GM19468 (cell line): ENCODE results near the gene TRIM34.
"Not testable (repeated sequence)": the region's sequence is repeated elsewhere in the genome, so short reads cannot be mapped to it uniquely, and the experiment has no call there.

Source experiments
- ATAC-seq: cut with Tn5 transposase; IDR thresholded peaks from one replicate; pipeline ENCODE4 v1.9.1; 2021; ENCODE audit warnings: mild to moderate bottlenecking, moderate library complexity, moderate number of reproducible peaks; ENCODE audit not compliant: unreplicated experiment; ENCODE audit errors: extremely low read depth

Gene TRIM34

DNA sequence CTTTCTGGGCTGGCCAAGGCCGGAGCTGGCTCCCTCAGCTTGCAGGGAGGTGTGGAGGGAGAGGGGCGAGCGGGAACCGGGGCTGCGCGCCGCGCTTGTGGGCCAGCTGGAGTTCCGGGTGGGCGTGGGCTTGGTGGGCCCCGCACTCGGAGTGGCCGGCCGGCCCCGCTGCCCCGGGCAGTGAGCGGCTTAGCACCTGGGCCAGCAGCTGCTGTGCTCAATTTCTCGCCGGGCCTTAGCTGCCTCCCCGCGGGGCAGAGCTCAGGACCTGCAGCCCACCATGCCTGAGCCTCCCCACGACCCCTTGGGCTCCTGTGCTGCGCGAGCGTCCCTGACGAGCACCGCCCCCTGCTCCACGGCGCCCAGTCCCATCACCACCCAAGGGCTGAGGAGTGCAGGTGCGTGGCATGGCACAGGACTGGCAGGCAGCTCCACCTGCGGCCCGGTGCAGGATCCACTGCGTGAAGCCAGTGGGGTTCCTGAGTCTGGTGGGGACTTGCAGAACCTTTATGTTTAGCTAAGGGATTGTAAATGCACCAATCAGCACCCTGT is 58.2 kb downstream of the TRIM34 start:
- not testable (repeated sequence) for ATAC-seq

DNA sequence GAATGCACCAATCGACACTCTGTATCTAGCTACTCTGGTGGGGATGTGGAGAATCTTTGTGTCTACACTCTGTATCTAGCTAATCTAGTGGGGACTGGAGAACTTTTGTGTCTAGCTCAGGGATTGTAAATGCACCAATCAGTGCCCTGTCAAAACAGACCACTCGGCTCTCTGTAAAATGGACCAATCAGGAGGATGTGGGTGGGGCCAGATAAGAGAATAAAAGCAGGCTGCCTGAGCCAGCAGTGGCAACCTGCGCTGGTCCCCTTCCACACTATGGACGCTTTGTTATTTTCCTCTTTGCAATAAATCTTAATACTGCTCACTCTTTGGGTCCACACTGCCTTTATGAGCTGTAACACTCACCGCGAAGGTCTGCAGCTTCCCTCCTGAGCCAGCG is 58.8 kb downstream of the TRIM34 start:
- not testable (repeated sequence) for ATAC-seq

DNA sequence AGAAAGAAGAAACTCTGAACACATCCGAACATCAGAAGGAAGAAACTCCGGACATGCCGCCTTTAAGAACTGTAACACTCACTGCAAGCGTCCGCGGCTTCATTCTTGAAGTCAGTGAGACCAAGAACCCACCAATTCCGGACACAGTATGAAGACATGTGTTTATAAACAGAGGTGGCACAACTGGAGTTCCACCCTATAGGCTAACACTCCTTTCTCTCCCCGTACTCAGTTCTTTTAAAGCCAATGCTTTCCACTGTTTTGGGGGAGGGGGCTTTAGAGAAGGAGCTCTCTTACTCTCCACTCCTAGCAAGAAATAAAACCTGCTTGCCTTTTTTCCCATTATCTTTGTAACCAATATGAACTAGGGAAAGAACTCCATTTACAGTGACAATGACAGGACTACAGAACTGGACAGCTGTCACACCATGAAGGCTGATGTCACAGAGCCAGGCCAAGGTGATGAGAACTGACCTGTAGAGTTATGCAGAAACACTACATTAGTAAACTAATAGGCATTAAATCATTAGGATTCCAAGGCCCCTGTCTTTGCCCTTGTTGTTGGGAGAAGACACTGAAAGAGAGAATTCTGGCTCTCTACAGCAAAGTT is 59.3 kb downstream of the TRIM34 start:
- no peak for ATAC-seq

DNA sequence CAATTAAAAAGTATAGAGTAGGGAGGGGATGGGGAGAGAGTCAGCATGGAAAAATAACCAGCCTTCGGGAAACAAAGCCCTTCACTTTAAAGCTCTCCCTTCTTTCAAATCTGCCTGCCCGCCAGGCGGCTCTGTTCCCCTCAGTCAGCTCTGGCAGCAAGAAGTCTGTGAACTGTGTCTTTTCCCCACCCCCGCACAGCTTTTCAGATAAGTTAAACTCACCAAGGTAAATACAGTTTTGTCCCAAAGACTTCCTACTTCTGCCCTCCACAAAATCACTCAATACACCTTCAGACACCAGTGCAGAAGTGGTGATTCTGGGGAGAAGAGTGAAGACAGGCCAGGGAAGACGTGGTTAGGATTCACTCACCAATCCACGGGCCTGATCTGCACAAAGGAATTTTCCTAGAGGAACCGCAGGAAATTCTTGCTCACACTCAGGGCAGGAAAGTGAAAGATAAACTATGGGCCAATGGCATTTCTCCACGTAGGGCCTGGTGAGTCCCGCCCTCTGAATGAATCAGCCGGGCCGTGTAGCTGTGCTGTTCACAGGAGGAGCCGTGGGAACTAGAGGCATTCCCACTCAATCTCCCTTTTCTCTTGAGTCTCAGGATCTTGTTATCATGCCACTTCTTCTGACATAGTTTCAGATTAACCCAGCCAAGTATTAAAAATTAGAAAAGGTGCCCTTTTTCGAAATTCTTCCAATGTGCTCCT is 60.0 kb downstream of the TRIM34 start, which contains the start of gene TRIM5:
Gene TRIM5 (minus strand): TSS at position 429 of the 717 bp plus-strand sequence. CDS start 4,897 bp downstream, outside the sequence.
- peak; percentile 40 for ATAC-seq

DNA sequence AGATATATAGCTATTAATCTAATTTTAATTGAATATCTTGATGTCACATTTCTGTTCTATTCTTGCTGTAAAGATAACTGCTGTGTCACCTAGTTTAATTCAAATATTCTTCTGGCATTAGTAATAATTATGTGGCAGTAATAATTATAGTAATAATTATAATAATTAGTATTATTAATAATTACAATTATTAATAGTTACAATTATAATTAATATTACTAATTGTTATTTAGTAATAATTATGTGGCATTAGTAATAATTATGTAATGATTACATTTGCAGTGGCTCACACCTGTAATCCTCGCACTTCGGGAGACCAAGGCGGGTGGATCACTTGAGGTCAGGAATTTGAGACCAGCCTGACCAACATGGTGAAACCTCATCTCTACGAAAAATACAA is 61.6 kb downstream of the TRIM34 start:
- ATAC-seq: no peak

DNA sequence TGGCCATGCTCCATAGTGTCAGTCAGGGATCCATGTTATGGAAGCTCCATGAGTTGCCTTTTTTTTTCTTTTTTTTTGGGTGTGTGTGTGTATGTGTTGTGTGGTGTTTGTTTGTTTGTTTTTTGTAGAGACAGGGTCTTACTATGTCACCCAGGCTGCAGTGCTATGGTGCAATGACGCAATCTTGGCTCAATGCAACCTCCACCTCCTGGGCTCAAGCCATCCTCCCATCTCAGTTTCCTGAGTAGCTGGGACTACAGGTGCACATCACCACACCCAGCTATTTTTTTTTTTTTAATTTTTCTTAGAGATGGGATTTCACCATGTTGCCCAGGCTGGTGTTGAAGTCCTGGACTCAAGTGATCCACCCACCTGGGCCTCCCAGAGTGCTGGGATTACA is 63.7 kb downstream of the TRIM34 start:
- ATAC-seq: no peak

DNA sequence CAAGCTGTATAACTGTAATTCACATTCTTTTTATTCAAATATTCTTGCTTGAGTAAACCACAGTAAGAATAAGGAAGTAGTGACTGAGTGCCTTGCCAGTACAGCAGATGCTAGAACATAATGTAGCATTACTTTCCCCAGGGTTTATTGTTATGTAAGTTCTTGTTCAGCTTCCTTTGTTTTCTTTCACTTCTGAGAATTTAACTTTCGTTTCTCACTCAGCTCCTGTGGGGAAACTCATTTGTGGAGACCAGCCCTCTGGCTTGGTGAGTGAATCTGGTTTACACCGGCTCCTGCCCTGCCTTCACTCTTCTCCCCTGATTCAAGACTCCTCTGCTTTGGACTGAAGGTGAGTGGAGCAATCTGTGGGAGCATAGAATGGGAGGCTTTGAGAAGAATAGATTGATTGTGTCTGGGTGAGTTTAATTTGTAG is 64.8 kb downstream of the TRIM34 start, which contains the start of gene TRIM22:
Gene TRIM22 (plus strand): TSS at position 240 of the 433 bp plus-strand sequence. CDS start 6,443 bp downstream, outside the sequence.
- peak; percentile 82 for ATAC-seq

DNA sequence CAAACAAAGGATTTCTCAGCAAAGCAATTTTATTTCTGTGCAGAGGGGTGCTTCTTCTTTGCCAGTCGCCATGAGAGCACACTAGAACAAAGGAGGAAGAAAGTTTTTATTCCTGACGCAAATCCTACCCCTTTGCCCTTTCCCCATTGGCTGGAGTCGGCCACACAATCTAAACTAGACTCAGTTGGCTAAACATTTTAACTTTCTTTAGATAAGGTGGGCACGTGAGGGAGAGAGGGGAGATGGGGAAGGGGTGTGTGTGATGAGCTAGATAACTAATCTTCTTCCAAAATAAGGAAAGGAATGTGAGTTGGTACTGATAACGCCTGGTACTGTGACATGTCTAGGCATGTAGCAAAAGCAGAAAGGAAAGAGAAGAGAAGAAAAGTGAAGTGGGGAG is 65.4 kb downstream of the TRIM34 start:
- ATAC-seq: no peak

DNA sequence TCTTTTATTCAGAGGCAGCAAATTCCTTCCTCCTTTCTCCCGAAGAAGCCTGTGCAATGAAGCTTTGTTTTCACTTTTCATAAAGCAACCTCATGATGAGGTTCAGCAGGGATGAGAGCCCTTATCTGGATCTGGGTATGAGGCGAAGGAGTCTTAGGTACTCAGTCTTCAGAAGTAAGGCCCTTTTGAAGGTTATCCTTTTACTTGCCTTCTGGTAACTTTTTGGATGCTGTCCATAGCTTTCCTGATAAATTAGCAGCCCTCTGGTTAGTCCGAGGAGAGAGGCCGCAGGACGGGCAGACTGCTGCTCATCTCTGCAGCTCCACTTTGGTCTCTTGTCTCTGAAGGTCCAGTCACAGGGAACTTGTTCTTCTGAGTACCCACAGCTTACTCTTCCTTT is 65.9 kb downstream of the TRIM34 start:
- ATAC-seq: no peak

DNA sequence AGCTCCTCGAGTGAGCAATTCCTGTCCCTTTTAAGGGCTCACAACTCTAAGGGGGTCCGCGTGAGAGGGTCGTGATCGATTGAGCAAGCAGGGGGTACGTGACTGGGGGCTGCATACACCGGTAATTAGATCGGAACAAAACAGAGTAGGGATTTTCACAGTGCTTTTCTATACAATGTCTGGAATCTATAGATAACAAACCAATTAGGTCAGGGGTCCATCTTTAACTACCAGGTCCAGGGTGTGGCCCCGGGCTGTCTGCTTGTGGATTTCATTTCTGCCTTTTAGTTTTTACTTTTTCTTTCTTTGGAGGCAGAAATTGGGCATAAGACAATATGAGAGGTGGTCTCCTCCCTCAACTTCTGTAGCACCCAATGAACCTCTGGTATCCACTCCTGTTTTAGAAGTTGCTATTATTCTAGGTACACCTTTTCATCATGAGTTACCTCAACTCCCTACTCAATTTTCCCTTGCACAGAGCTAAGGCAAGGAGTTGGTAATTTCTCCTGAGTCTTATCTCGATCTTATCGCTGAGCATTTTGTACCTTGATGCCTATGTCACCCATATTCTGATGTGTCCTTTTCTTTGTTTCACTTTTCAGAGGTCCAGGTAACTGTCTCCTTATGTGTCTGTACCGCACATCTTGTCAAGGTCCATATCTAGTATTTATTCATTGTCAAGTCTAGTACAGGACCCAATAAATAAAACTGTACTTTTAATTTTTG is 66.6 kb downstream of the TRIM34 start:
- not testable (repeated sequence) for ATAC-seq

DNA sequence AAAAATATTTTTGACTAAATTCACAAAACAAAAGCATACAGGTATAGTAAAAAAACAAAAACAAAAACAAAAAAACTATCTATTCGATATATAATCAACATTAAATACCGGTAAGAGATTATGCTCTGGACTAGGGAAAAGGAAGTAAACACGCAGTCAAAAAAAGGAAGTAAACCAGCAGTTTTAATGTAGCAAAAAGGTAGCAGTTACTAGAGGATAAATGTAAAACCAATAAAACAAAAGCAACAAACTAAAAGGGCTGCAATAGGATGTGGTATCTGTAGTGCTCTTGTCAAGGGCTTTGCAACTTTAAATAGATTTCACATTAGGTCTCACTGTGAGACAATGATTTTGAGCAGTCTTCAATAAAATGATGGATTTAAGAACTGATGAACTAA is 67.2 kb downstream of the TRIM34 start:
- ATAC-seq: no peak
